HG03520 (cell line): ENCODE measurements around the gene SPRY4.
"Not testable (repeated sequence)": the region's sequence is repeated elsewhere in the genome, so short reads cannot be mapped to it uniquely, and the experiment has no call there.

Source experiments
- ATAC-seq: cut with Tn5 transposase; IDR thresholded peaks from one replicate; pipeline ENCODE4 v1.9.1; 2021; ENCODE audit warnings: mild to moderate bottlenecking, moderate library complexity; ENCODE audit not compliant: unreplicated experiment

The SPRY4 gene, protein sequence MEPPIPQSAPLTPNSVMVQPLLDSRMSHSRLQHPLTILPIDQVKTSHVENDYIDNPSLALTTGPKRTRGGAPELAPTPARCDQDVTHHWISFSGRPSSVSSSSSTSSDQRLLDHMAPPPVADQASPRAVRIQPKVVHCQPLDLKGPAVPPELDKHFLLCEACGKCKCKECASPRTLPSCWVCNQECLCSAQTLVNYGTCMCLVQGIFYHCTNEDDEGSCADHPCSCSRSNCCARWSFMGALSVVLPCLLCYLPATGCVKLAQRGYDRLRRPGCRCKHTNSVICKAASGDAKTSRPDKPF

DNA sequence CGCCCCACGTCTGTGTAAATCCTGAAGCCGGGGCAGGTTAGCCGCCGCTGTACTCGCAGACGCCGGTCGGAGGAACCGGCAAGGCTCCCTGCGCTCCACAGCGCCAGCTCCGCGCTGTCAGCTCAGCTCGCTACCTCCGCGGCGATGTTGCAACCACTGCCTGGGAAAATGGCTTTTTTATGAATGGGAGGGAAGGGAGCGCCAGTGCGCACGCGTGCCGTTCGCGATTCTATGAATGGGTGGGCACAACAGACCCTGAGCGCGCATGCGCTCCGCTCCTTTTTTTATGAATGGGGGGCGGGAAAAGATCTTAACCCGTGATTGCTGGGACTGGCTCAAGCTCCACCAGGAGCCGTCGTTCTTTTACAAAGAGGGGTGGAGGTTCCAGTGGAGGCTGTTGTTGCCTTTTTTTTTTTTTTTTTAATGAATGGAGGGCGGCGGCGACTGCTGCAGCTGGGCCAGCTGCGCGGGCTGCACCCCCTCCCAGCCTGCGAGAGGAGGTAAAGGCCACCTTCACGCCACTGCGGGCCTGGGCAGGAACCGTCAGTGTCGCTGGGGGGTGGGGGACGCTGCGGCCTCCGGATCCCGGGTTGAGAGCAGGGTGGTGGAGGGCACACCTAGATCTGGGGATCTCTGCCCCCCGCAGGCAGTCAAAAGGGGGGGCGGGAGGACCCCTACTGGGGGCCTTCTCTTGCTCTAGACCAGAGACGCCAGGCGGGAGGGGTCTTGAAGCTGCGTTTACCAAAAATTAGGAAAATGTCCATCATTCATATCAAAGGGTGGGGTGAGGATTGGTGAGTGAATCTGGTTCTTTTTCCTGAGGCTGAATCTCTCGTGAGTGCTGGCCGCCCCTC is at the start of gene SPRY4:
SPRY4 (minus strand) TSS at position 151 of the 854 bp plus-strand sequence. CDS start 9,913 bp downstream, outside the sequence.
- ATAC-seq, result peak; percentile 71

DNA sequence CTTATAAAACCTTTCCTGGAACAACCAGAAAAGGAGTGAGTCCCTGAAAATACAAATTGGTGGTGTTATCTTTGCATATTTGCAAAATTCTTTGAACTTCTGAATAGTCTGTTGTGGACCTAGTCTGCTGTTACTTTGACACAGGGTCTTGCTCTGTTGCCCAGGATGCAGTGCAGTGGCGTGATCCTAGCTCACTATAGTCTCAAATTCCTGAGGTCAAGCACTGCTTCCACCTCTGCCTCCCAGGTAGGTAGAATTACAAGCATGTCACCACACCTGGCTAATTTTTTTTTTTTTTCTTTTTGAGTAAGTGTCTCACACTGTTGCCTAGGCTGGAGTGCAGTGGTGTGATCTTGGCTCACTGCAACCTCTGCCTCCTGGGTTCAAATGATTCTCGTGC is 43.7 kb upstream of the SPRY4 start:
- ATAC-seq, result no peak

GRCh38 chr5:142366007-142366406 is 41.2 kb upstream of the SPRY4 start:
- ATAC-seq, result no peak

- ATAC-seq, result peak; percentile 68
Measured at GRCh38 chr5:142364251-142365145, 39.7 kb upstream of the SPRY4 start.

DNA sequence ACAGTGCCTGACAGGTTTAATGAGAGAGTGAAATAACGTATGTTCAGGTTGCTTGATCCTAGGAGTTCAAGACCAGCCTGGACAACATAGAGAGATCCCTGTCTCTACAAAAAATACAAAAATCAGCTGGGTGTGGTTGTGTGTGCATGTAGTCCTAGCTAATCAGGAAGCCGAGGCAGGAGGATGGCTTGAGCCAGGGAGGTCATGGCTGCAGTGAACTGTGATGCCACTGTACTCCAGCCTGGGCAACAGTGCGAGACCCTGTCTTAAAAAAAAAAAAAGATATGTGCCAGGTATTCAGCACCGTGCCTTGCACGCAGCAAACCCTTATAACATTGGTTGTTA is 38.8 kb upstream of the SPRY4 start:
- no peak for ATAC-seq

GRCh38 chr5:142362193-142362592 is 37.4 kb upstream of the SPRY4 start:
- ATAC-seq, result not testable (repeated sequence)

DNA sequence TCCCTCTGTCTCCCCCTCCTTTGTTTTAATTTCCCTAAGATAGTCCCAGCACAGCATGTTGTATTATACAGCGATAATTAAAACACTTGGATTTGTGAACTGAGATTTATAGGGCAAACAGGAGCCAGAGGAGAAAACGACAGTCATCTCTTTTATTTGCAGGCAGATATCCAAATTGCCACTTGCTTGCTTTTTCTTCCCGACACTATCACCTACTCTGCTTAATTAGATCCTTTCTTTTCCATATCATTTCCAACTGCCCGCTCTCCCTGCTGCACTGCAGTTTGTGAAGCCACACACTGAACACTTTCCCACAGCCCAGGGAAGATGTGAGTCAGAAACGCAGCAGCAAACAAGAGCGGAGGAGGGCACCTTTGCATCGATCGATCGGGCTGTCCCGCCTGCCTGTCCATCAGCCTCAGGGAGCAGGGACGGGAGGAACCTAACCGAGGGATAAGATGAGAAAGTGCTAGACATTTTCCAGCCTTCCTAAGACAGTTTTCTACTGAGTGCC is 35.8 kb upstream of the SPRY4 start:
- no peak for ATAC-seq

DNA sequence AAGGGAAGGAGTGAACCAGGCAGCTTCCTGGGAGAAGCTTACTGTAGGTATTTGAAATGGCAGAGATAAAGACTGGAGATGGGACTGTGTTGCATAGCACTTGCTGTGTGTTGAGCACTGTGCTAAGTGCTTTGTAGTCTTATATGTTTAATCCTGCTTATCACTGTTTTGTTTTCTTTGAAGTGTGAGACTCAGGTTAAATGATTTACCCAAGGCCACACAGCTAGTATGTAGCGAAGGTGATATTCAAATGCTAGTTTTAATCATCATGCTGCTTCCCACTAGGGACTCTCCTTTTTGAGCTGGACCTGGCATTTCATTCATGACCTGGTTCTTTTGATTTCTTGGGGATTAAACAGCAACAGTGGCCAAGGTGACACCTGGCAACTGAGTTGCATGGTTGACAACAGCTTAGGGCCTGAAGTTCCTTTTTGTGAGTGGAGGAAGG is 35.3 kb upstream of the SPRY4 start:
- no peak for ATAC-seq

DNA sequence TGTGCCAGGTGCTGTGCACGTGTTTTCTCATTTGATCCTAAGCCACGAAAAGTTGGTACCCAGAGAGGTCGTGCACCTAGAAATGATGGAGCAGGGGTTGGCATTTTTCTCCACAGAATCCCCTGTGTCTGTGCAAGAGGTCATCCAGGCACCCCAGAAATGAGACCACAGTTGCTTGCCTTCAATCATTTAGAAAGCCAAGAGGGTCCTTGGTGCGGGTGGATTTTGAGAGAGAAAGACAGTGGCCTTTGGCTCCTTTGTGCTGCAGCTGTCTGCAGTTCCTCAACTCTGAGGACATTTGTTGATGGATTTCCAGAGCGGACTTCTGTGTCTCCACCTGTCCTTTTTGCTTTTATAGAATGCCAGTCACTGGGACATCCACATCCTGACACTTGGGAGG is 33.8 kb upstream of the SPRY4 start:
- no peak for ATAC-seq

GRCh38 chr5:142358121-142358520 is 33.3 kb upstream of the SPRY4 start:
- no peak for ATAC-seq

- no peak for ATAC-seq
Measured at GRCh38 chr5:142357469-142358090, 32.8 kb upstream of the SPRY4 start.

DNA sequence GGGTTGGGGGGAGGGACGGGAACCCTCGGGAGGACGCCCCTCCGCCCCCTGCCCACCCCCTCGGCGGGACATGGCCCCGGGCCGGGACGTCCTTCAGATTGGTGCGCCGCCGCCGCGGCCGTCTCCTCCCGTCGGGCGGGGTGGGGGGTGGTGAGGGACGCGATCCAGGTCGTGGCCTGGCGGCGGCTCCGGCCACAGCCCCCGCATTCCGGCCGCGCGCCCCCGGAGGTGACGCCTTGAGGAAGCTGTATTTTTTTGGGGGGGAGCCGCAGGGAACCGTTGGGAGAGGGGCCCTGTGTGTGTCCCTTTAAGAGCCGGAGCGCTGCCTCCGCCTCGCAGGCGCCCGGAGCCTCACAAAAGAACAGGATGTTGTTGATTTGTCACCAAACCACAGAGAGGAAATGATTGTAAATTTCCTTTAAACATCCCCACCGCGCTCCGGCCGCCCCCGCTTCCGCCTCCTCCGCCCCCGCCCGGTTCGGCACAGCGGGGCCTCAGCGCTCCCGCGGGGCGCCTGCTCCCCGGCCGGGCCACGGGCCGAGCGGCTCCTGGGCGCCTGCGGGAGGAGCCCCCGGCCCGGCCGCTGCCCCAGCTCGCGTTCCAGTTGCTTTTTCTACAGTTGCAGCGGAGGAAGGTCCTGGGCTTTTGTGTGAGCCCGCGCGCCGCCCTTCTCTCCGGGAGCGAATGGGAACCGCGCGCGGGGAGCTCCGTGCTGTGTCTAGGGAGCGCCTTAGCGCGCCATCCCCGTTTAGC is 32.1 kb upstream of the SPRY4 start:
- ATAC-seq, result peak; percentile 89

- no peak for ATAC-seq
Measured at GRCh38 chr5:142356349-142356715, 31.5 kb upstream of the SPRY4 start.

GRCh38 chr5:142353071-142353472 is 28.3 kb upstream of the SPRY4 start:
- no peak for ATAC-seq

- no peak for ATAC-seq
Measured at GRCh38 chr5:142350021-142350420, 25.2 kb upstream of the SPRY4 start.

- no peak for ATAC-seq
Measured at GRCh38 chr5:142346706-142347105, 21.9 kb upstream of the SPRY4 start.

GRCh38 chr5:142344915-142345314 is 20.1 kb upstream of the SPRY4 start:
- not testable (repeated sequence) for ATAC-seq

DNA sequence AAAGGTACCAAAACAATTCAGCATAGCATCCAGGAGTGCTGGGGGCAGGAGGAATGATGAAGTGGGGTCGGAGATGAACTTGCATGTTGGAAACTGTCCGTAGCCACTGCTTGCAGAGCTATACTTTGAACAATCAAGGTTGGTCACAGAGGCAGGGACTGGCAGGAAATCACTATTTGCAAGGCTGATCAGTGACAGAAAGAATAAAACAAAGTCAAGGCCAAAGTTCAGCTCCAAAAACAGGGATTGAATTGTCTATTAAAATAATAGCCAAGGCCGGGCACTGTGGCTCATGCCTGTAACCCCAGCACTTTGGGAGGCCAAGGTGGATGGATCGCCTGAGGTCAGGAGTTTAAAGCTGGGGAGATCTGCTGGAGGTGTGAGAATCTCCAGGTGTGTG is 18.7 kb upstream of the SPRY4 start:
- no peak for ATAC-seq

- no peak for ATAC-seq
Measured at GRCh38 chr5:142342128-142342981, 17.5 kb upstream of the SPRY4 start.
